HepG2 (cell line): Measurements from ENCODE around the gene BRD1. TPM values are rescaled to one million over a fixed set of nuclear protein-coding genes. Genes with fewer than 3 reads are reported as not detected.

Experiments
- CHD4 ChIP-seq: fragments of 200-600 bp; sonication (generic); IDR thresholded peaks from 2 replicates; pipeline ENCODE4 v1.7.0; 2017; ENCODE audit warnings: mild to moderate bottlenecking, low read length, borderline replicate concordance
- GZF1 ChIP-seq: sonication (generic); formaldehyde crosslinking; IDR thresholded peaks from 2 replicates; pipeline ENCODE4 v1.5.1; 2020; ENCODE audit warnings: mild to moderate bottlenecking, missing genetic modification reagents
- HIVEP1 ChIP-seq: sonication (generic); formaldehyde crosslinking; IDR thresholded peaks from 2 replicates; pipeline ENCODE4 v1.4.0; 2020; ENCODE audit warnings: mild to moderate bottlenecking, missing genetic modification reagents
- LRRFIP1 ChIP-seq: sonication (generic); formaldehyde crosslinking; conservative IDR thresholded peaks from 2 replicates; pipeline ENCODE4 v1.4.0; 2020; ENCODE audit warnings: missing genetic modification reagents
- MAFF ChIP-seq: IDR thresholded peaks from 2 replicates; pipeline ENCODE4 v1.6.1; 2011; ENCODE audit warnings: low read depth, low read length, improper control_type of control experiment
- MED1 ChIP-seq: sonication (generic); formaldehyde crosslinking; IDR thresholded peaks from 2 replicates; pipeline ENCODE4 v1.4.0; 2020; ENCODE audit warnings: missing genetic modification reagents
- MED8 ChIP-seq: sonication (generic); formaldehyde crosslinking; IDR thresholded peaks from 2 replicates; pipeline ENCODE4 v1.8.1; 2023; ENCODE audit warnings: mild to moderate bottlenecking, missing genetic modification reagents; ENCODE audit not compliant: insufficient replicate concordance
- MXD1 ChIP-seq: sonication (generic); formaldehyde crosslinking; IDR thresholded peaks from 2 replicates; pipeline ENCODE4 v1.4.0; 2020; ENCODE audit warnings: mild to moderate bottlenecking, missing genetic modification reagents
- SAP130 ChIP-seq: IDR thresholded peaks from 2 replicates; pipeline ENCODE4 v1.6.1; 2016; ENCODE audit warnings: low read depth
- TEF ChIP-seq: sonication (generic); formaldehyde crosslinking; IDR thresholded peaks from 2 replicates; pipeline ENCODE4 v1.5.0; 2020; ENCODE audit warnings: missing genetic modification reagents
- TFE3 ChIP-seq: IDR thresholded peaks from 2 replicates; pipeline ENCODE4 v1.6.1; 2016
- TMF1 ChIP-seq: sonication (generic); formaldehyde crosslinking; IDR thresholded peaks from 2 replicates; pipeline ENCODE4 v1.8.1; 2022; ENCODE audit warnings: low read depth, missing genetic modification reagents
- ZBTB10 ChIP-seq: sonication (generic); formaldehyde crosslinking; IDR thresholded peaks from 2 replicates; pipeline ENCODE4 v1.4.0; 2020; ENCODE audit warnings: missing genetic modification reagents, borderline replicate concordance
- ZBTB20 ChIP-seq: sonication (generic); formaldehyde crosslinking; IDR thresholded peaks from 2 replicates; pipeline ENCODE4 v1.8.1; 2023; ENCODE audit warnings: missing genetic modification reagents, low read depth, mild to moderate bottlenecking, borderline replicate concordance
- ZBTB34 ChIP-seq: sonication (generic); formaldehyde crosslinking; IDR thresholded peaks from 2 replicates; pipeline ENCODE4 v1.8.0; 2022; ENCODE audit warnings: mild to moderate bottlenecking, missing genetic modification reagents
- ZFX ChIP-seq: sonication (generic); formaldehyde crosslinking; IDR thresholded peaks from 2 replicates; pipeline ENCODE4 v1.4.0; 2020; ENCODE audit warnings: mild to moderate bottlenecking, low read depth, missing genetic modification reagents, moderate library complexity
- ZNF232 ChIP-seq: sonication (generic); formaldehyde crosslinking; IDR thresholded peaks from 2 replicates; pipeline ENCODE4 v1.4.0; 2020; ENCODE audit warnings: missing genetic modification reagents, borderline replicate concordance
- ZNF317 ChIP-seq: sonication (generic); formaldehyde crosslinking; IDR thresholded peaks from 2 replicates; pipeline ENCODE4 v1.5.0; 2020; ENCODE audit warnings: mild to moderate bottlenecking, missing genetic modification reagents
- ZNF672 ChIP-seq: sonication (generic); formaldehyde crosslinking; IDR thresholded peaks from 2 replicates; pipeline ENCODE4 v1.8.1; 2022; ENCODE audit warnings: missing genetic modification reagents
- polyA plus RNA-seq, 8 experiments: library from polyadenylated mRNA; depleted of rRNA in 3 of 8; stranded (reverse) in 7 of 8; unstranded in 1 of 8; fragments of >200 nt; fragmentation: Illumina TruSeq in 4 of 8; extraction: Trizol in 4 of 8; gene quantifications; 2 replicates each; pipeline versions ENCODE4 v1.2.1 to v1.2.3, GENCODE V29; 2011 to 2016; ENCODE audit warnings: low read depth in 4 of 8, missing spikeins in 1 of 8, mixed read lengths in 1 of 8; ENCODE audit not compliant: insufficient read depth in 1 of 8
- total RNA-seq, 5 experiments: library from RNA; depleted of rRNA; stranded (reverse); fragments of >200 nt; fragmentation: Illumina TruSeq; extraction: Trizol; gene quantifications; 2 replicates each; pipeline ENCODE4 v1.2.3, GENCODE V29; 2016; ENCODE audit warnings: low read depth in 1 of 5

BRD1 gene
- total and polyA plus RNA-seq, 2 of the 13 experiments (the other 11 are each of a cell fraction or from before 2014, with no cell fraction given), result 5.1 to 12.0 TPM

GRCh38 chr22:49853981-49854831 lies 26.5 kb upstream of the BRD1 start (continued):
- TF ChIP-seq TFE3 (CRISPR knock-in tag) (no peak), ZNF232 (no peak), CHD4 (no peak), HIVEP1 (CRISPR knock-in tag) (no peak), ZNF317 (CRISPR knock-in tag) (no peak), MED8 (CRISPR knock-in tag) (no peak), ZNF672 (CRISPR knock-in tag) (no peak), ZBTB34 (no peak), TMF1 (CRISPR knock-in tag) (no peak), GZF1 (CRISPR knock-in tag) (no peak), ZBTB20 (CRISPR knock-in tag) (0 out of 2 replicates have a peak, but pooled peaks have one; percentile 28), ZFX (CRISPR knock-in tag) (peak; percentile 63), MXD1 (CRISPR knock-in tag) (no peak), LRRFIP1 (CRISPR knock-in tag) (no peak), MED1 (no peak; the same call in 1 of the 2 replicates), TEF (CRISPR knock-in tag) (0 out of 2 replicates have a peak, but pooled peaks have one; percentile 22), ZBTB10 (CRISPR knock-in tag) (no peak), SAP130 (CRISPR knock-in tag) (peak; percentile 19; the same call in 1 of the 2 replicates), MAFF (no peak)
